Endometrial microvascular endothelial cells (primary cell): ENCODE measurements around the gene HIVEP3. TPM values are rescaled to one million over a fixed set of nuclear protein-coding genes. Genes with fewer than 3 reads are reported as not detected.
"Not testable (repeated sequence)": the region's sequence is repeated elsewhere in the genome, so short reads cannot be mapped to it uniquely, and the experiment has no call there.

Experiments
- in situ Hi-C: cut with HindIII; loops from 2 replicates; pipeline ENCODE4 v1.10.0; 2017; ENCODE audit warnings: low sequenced_read_pairs, low pct_unique_long_range_greater_than_20kb; ENCODE audit errors: inconsistent ontology term
- total RNA-seq: library from RNA; depleted of rRNA; stranded (reverse); fragments of >200 nt; gene quantifications from one replicate; pipeline ENCODE4 v1.2.3, GENCODE V29; 2015; ENCODE audit errors: inconsistent ontology term

HIVEP3 gene
- total RNA-seq, 1 donor from 2014 or later = 4.4 TPM

GRCh38 chr1:41927118-41927517, 8.4 kb upstream of the HIVEP3 start:
- in situ Hi-C loops = no loop called here

GRCh38 chr1:41925712-41926111, 7.0 kb upstream of the HIVEP3 start:
- in situ Hi-C loops = no loop called here

- in situ Hi-C loops = no loop called here
Observed at GRCh38 chr1:41924911-41925310, 6.2 kb upstream of the HIVEP3 start.

- in situ Hi-C loops = not testable (repeated sequence)
Observed at GRCh38 chr1:41921271-41921670, 2.5 kb upstream of the HIVEP3 start.

- in situ Hi-C loops = no loop called here
Observed at GRCh38 chr1:41920658-41921057, 1.9 kb upstream of the HIVEP3 start.

- in situ Hi-C loops = no loop called here
Observed at GRCh38 chr1:41919764-41920397, 1.2 kb upstream of the HIVEP3 start.

GRCh38 chr1:41919131-41919530, 409 bp upstream of the HIVEP3 start:
- in situ Hi-C loops = no loop called here

GRCh38 chr1:41917835-41918449, 780 bp downstream of the HIVEP3 start:
- in situ Hi-C loops = no loop called here

- in situ Hi-C loops = no loop called here
Observed at GRCh38 chr1:41917076-41917475, 1.6 kb downstream of the HIVEP3 start.

- in situ Hi-C loops = no loop called here
Observed at GRCh38 chr1:41915786-41916571, 2.7 kb downstream of the HIVEP3 start.

GRCh38 chr1:41914516-41914915, 4.2 kb downstream of the HIVEP3 start:
- in situ Hi-C loops = no loop called here

- in situ Hi-C loops = no loop called here
Observed at GRCh38 chr1:41913014-41913413, 5.7 kb downstream of the HIVEP3 start.

- in situ Hi-C loops = no loop called here
Observed at GRCh38 chr1:41908288-41908895, 10.3 kb downstream of the HIVEP3 start.

- in situ Hi-C loops = no loop called here
Observed at GRCh38 chr1:41907446-41907845, 11.3 kb downstream of the HIVEP3 start.

GRCh38 chr1:41906943-41907342, 11.8 kb downstream of the HIVEP3 start:
- in situ Hi-C loops = no loop called here

- in situ Hi-C loops = no loop called here
Observed at GRCh38 chr1:41905093-41905675, 13.5 kb downstream of the HIVEP3 start.

- in situ Hi-C loops = no loop called here
Observed at GRCh38 chr1:41902664-41903063, 16.1 kb downstream of the HIVEP3 start.

- in situ Hi-C loops = no loop called here
Observed at GRCh38 chr1:41902159-41902577, 16.6 kb downstream of the HIVEP3 start.

- in situ Hi-C loops = no loop called here
Observed at GRCh38 chr1:41901551-41901950, 17.2 kb downstream of the HIVEP3 start.
